ENCODE measurements around the gene CENPF. TPM values are rescaled to one million over a fixed set of nuclear protein-coding genes. Genes with fewer than 3 reads are reported as not detected.

Gene CENPF
- total RNA-seq, 1 experiment from 2014 or later, result 113 TPM

DNA sequence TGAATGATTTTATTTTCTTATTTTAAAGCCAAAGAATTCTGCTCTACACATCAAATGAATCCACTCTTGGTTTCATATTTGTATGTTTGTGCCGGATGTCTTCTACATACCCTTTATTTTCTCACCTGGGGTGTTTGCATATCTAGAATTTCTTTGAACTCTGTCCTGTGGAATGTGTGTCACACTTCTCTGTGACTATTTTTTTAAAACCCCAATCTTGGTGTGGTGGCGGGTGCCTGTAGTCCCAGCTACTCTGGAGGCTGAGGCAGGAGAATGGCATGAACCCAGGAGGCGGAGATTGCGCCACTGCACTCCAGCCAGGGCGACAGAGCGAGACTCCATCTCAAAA lies 35.4 kb downstream of the CENPF start:
- DNase-seq, result no peak
- no peak overlapping the region for H3K9ac ChIP-seq (ENCODE audit: extremely low read depth, insufficient read length, low read length)
- Mint-ChIP-seq H3K36me3 (ENCODE audit: insufficient read depth in 1 of 3, low read depth in 3 of 3) (peaks cover 21 to 30% (median 22%) of the 10 kb centered on the region in 3 experiments; a peak in 6 of 7 replicates), H3K27me3 (ENCODE audit: low read depth) (no peaks in the 10 kb centered on the region), H3K27ac (no peak overlapping the region), H3K4me3 (no peak overlapping the region), H3K4me1 (0 out of 4 replicates have a peak, but pooled peaks cover 0 to 3% of the 10 kb centered on the region in 2 experiments), H3K9me3 (no peaks in the 10 kb centered on the region)
- no peaks in the 10 kb centered on the region for H3K27me3 ChIP-seq (ENCODE audit: insufficient read depth, low read length)
- H2AFZ ChIP-seq (ENCODE audit: low read length), result no peak overlapping the region
- H4K8ac ChIP-seq (replicated peaks; ENCODE audit: insufficient read length, low read depth, low read length), result no peak overlapping the region
- no peak overlapping the region for H2BK12ac ChIP-seq (ENCODE audit: insufficient read length, low read depth, low read length)
- no peaks in the 10 kb centered on the region for H3K79me1 ChIP-seq (ENCODE audit: insufficient read depth, low read depth, low read length, poor library complexity, severe bottlenecking)
- no peaks in the 10 kb centered on the region for H3K9me3 ChIP-seq (ENCODE audit: control insufficient read depth, low read depth, low read length)
- no peak overlapping the region for H3K4me2 ChIP-seq (ENCODE audit: insufficient read depth, insufficient read length, low read length)
- H4K91ac ChIP-seq (ENCODE audit: insufficient read length, low read depth, low read length), result no peak overlapping the region
- H2BK120ac ChIP-seq (ENCODE audit: low read depth, low read length, poor library complexity, severe bottlenecking), result no peak overlapping the region
- H3K23me2 ChIP-seq (ENCODE audit: insufficient read length, low read depth, low read length, poor library complexity, severe bottlenecking), result no peaks in the 10 kb centered on the region
- H4K5ac ChIP-seq (ENCODE audit: insufficient read length, low read depth, low read length), result no peak overlapping the region
- no peaks in the 10 kb centered on the region for H3K4me1 ChIP-seq (ENCODE audit: insufficient read depth, low read length)
- no peaks in the 10 kb centered on the region for H3K79me2 ChIP-seq (ENCODE audit: insufficient read depth, low read length)
- H3K56ac ChIP-seq (ENCODE audit: insufficient read length, low read depth, low read length), result no peak overlapping the region
- H3K27ac ChIP-seq (ENCODE audit: insufficient read length, low read depth, low read length), result no peak overlapping the region
- H3K14ac ChIP-seq (ENCODE audit: insufficient read depth, low read length), result no peak overlapping the region
- H2BK15ac ChIP-seq (ENCODE audit: low read depth, low read length), result no peak overlapping the region
- no peak overlapping the region for H3K4ac ChIP-seq (ENCODE audit: low read depth, low read length)
- no CpG with 5 or more reads among the region's 6 CpGs for WGBS (ENCODE audit: extremely low coverage, insufficient read length, low lambda C conversion rate)
- H2BK20ac ChIP-seq (ENCODE audit: low read depth, low read length, poor library complexity, severe bottlenecking), result no peak overlapping the region
- no peak overlapping the region for H2BK5ac ChIP-seq (ENCODE audit: insufficient read length, low read length)
- TF ChIP-seq, protein P1, sequence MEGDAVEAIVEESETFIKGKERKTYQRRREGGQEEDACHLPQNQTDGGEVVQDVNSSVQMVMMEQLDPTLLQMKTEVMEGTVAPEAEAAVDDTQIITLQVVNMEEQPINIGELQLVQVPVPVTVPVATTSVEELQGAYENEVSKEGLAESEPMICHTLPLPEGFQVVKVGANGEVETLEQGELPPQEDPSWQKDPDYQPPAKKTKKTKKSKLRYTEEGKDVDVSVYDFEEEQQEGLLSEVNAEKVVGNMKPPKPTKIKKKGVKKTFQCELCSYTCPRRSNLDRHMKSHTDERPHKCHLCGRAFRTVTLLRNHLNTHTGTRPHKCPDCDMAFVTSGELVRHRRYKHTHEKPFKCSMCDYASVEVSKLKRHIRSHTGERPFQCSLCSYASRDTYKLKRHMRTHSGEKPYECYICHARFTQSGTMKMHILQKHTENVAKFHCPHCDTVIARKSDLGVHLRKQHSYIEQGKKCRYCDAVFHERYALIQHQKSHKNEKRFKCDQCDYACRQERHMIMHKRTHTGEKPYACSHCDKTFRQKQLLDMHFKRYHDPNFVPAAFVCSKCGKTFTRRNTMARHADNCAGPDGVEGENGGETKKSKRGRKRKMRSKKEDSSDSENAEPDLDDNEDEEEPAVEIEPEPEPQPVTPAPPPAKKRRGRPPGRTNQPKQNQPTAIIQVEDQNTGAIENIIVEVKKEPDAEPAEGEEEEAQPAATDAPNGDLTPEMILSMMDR (conservative IDR thresholded peaks at IDR 0.05), result no peak
- H4K20me1 ChIP-seq (ENCODE audit: control insufficient read depth, insufficient read depth, insufficient read length), result no peaks in the 10 kb centered on the region
- no peak overlapping the region for H3K18ac ChIP-seq (ENCODE audit: insufficient read length, low read depth, low read length)
- no peak overlapping the region for H2AK5ac ChIP-seq (ENCODE audit: insufficient read length, low read length)
- H3K23ac ChIP-seq (ENCODE audit: insufficient read length, low read depth, low read length), result no peak overlapping the region
- no peak overlapping the region for H3T11ph ChIP-seq (ENCODE audit: low read length)

Data from H9 (cell line).